ENCODE results near the gene FBXL15. TPM values are rescaled to one million over a fixed set of nuclear protein-coding genes. Genes with fewer than 3 reads are reported as not detected.

FBXL15 gene
- total and polyA plus RNA-seq, 9 of the 15 experiments (the other 6 are each of a cell fraction or from before 2014, with no cell fraction given): 0.08 to 25.9 (median 3.5) TPM

DNA sequence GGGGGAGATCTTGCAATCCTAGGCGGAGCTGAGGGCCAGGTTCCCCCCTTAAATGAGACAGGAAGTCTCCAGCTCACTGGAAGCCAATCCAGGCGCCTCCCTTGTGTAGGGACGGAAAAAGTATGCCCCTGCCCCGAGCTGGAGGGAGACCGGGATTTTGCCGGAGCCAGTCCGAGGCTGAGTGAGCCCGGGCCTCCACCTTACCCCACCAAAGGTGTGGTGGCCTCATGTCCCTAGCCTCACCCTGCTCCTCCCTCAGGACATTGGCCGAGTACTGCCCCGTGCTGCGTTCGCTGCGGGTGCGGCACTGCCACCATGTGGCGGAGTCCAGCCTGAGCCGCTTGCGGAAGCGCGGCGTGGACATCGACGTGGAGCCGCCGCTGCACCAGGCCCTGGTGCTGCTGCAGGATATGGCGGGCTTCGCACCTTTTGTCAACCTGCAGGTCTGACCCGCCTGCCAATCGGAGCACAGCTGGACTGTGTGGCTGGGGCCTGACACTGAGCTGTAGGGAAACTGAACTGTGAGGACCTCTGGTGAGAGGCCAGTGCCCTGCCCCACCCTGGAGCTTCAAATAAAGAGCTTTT is 2.0 kb downstream of the FBXL15 start (continued):
- TF ChIP-seq AFF1 (IDR thresholded peaks at IDR 0.05; ENCODE audit: low read depth in 1 of 2, partially characterized antibody in 2 of 2) (no peak), ESRRA (IDR thresholded peaks at IDR 0.05; ENCODE audit: borderline replicate concordance, low read depth) (no peak; the same call in 1 of the 2 replicates), ELF1 (tag; IDR thresholded peaks at IDR 0.05) (peak; percentile 82), WHSC1 (IDR thresholded peaks at IDR 0.05; ENCODE audit: low read length) (no peak), TCF7 (IDR thresholded peaks at IDR 0.05; ENCODE audit: borderline replicate concordance) (0 out of 2 replicates have a peak, but pooled peaks have one; percentile 48), RBM22 (IDR thresholded peaks at IDR 0.05; ENCODE audit: low read depth, low read length, poor library complexity, severe bottlenecking) (peak; percentile 63), NEUROD1 (IDR thresholded peaks at IDR 0.05; ENCODE audit: borderline replicate concordance, low read depth, low read length, partially characterized antibody) (peak; percentile 50), POLR2B (IDR thresholded peaks at IDR 0.05; ENCODE audit: low read depth, partially characterized antibody) (peak; percentile 15), NR1H2 (CRISPR knock-in tag; IDR thresholded peaks at IDR 0.05) (no peak), SIX5 (IDR thresholded peaks at IDR 0.05; ENCODE audit: borderline replicate concordance in 1 of 2, insufficient read depth in 1 of 2, low read depth in 1 of 2, low read length in 2 of 2) (no peak), MTA1 (IDR thresholded peaks at IDR 0.05; ENCODE audit: borderline replicate concordance) (no peak), ZNF263 (CRISPR knock-in tag; IDR thresholded peaks at IDR 0.05; ENCODE audit: borderline replicate concordance) (0 out of 2 replicates have a peak, but pooled peaks have one; percentile 48), NFIC (IDR thresholded peaks at IDR 0.05) (0 out of 2 replicates have a peak, but pooled peaks have one; percentile 13), TGIF2 (CRISPR knock-in tag; IDR thresholded peaks at IDR 0.05) (no peak), CEBPB (tag; IDR thresholded peaks at IDR 0.05) (0 out of 2 replicates have a peak, but pooled peaks have one; percentile 10)
- TF ChIP-seq, protein P1, sequence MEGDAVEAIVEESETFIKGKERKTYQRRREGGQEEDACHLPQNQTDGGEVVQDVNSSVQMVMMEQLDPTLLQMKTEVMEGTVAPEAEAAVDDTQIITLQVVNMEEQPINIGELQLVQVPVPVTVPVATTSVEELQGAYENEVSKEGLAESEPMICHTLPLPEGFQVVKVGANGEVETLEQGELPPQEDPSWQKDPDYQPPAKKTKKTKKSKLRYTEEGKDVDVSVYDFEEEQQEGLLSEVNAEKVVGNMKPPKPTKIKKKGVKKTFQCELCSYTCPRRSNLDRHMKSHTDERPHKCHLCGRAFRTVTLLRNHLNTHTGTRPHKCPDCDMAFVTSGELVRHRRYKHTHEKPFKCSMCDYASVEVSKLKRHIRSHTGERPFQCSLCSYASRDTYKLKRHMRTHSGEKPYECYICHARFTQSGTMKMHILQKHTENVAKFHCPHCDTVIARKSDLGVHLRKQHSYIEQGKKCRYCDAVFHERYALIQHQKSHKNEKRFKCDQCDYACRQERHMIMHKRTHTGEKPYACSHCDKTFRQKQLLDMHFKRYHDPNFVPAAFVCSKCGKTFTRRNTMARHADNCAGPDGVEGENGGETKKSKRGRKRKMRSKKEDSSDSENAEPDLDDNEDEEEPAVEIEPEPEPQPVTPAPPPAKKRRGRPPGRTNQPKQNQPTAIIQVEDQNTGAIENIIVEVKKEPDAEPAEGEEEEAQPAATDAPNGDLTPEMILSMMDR (IDR thresholded peaks at IDR 0.05 in 2 of 3, conservative IDR thresholded peaks at IDR 0.05 in 1 of 3; ENCODE audit: insufficient read depth in 2 of 3, low read depth in 1 of 3, low read length in 3 of 3): peak; percentile 77 to 90 (median 82)
- TF ChIP-seq, protein P2, sequence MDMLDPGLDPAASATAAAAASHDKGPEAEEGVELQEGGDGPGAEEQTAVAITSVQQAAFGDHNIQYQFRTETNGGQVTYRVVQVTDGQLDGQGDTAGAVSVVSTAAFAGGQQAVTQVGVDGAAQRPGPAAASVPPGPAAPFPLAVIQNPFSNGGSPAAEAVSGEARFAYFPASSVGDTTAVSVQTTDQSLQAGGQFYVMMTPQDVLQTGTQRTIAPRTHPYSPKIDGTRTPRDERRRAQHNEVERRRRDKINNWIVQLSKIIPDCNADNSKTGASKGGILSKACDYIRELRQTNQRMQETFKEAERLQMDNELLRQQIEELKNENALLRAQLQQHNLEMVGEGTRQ (CRISPR knock-in tag; IDR thresholded peaks at IDR 0.05): peak; percentile 71
- TF ChIP-seq, protein P3, sequence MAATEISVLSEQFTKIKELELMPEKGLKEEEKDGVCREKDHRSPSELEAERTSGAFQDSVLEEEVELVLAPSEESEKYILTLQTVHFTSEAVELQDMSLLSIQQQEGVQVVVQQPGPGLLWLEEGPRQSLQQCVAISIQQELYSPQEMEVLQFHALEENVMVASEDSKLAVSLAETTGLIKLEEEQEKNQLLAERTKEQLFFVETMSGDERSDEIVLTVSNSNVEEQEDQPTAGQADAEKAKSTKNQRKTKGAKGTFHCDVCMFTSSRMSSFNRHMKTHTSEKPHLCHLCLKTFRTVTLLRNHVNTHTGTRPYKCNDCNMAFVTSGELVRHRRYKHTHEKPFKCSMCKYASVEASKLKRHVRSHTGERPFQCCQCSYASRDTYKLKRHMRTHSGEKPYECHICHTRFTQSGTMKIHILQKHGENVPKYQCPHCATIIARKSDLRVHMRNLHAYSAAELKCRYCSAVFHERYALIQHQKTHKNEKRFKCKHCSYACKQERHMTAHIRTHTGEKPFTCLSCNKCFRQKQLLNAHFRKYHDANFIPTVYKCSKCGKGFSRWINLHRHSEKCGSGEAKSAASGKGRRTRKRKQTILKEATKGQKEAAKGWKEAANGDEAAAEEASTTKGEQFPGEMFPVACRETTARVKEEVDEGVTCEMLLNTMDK (IDR thresholded peaks at IDR 0.05; ENCODE audit: borderline replicate concordance, insufficient read depth, low read depth, low read length, poor library complexity, severe bottlenecking): peak; percentile 95
